HG02588 (cell line): ENCODE data around the gene CYP2U1.

Experiments
- ATAC-seq: cut with Tn5 transposase; IDR thresholded peaks from one replicate; pipeline ENCODE4 v1.9.1; 2021; ENCODE audit warnings: mild to moderate bottlenecking, moderate library complexity; ENCODE audit not compliant: unreplicated experiment

Gene CYP2U1

DNA sequence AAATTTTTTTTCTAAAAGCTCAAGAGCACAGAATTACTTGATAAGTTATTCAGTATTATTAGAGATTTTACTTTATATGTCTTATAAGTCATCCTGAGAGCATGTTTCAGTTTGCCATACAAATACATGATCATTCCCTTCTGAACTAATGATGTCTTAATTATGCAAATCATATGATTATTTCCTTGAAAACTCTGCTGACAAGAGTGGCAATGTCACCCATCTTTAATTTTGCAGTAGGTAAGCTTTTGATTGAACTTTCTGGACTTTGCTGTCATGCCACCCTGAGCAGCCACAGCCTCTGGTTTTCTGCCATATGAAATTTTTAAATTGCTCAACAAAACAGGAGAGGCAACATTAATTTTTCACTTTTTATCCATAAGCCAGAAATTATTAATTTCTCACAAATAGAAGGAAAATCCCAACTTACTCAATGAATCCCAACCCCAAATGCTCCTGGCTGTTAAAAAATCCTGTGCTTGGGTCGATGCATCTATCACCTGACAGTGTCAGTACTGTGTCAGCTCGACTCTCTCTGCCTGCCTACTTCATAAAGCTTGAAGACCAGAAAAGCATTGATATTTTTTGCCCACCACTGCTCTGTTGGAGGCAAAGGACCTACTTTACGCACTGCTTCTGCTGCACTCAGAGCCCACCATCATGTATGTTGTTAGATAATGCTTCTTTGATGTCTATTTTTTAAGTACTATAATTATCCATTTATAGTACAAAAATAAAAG is 46.8 kb downstream of the CYP2U1 start:
- ATAC-seq = no peak

DNA sequence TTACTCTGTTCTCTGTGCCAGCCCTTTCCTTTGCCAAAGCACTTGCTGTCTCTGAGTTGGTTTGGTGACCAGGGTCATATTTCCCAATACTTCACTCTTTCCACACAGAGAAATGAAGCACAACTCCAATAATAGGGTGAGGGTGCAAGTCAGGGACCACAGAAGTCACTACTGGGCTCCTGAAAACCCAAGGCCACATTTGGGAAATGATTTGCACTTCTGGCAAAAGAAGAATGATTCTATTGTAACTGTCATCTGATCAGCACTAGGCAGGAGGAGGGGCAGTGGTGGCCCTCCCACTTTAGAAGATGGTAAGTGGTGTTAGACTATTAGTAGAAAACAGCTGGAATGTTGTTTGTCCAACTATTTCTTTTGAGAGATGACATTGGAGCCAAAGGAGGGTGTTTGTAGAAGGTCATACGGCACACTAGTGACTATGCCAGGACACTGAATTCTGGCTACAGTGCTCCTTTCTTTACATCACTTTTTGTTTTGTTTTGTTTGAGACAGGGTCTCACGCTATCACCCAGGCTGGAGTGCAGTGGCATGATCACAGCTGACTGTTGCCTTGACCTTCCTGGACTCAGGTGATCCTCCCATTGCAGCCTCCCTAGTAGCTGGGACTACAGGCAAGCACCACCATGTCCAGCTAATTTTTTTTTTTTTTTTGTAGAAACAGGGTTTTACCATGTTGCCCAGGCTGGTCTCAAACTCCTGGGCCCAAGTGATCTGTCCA is 47.5 kb downstream of the CYP2U1 start:
- no peak for ATAC-seq

DNA sequence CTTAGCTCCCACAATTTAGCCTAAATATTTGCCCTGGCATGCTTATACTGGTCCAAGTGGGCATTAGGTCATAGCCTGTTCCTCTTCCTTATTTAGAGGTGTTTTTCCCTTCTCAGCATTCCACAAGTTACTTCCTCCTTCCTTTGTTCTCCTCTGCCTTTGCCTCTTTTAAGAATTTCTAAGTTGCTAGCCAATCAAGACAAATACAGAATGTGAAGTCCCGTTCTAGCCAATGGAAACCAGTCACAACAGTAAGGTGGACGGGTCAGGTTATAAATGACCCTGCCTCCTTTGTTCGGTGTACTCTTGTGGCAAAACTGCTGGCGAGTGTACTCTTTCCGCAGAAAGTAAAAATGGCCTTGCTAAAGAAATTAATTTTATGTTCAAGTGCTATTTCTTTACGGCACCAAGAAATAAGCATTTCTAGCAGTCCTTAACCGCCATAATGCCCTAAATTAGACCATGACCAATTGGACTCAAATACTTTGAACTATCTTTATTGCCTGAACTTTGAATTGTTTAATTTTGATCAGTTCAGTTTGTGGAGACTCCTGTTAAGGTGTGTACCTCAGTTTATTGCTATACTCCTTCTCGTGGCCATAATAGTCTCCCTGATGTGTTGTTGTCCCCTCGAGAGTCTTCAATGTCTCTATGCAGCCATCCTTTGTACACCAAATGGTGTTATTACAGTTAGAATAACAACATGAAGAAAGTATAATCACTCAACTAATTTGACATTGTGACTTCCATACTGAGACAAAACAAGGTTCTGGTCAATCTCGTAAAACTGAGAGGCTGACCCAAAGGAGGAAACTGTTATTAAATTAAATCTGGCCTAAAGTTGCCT is 56.8 kb downstream of the CYP2U1 start:
- no peak for ATAC-seq

DNA sequence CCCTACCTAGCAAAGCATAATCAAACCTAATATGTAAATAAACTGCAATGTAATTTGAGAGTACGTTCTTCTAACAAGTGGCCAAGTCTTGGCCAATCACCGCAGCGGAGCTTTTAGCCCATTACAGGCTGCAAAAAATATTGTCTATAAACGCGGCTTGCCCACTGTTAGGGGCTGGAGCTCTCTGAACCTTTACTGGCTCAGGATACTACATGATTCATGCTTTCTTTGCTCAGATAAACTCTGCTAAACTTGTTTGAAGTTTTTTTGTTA is 57.4 kb downstream of the CYP2U1 start:
- ATAC-seq = no peak

DNA sequence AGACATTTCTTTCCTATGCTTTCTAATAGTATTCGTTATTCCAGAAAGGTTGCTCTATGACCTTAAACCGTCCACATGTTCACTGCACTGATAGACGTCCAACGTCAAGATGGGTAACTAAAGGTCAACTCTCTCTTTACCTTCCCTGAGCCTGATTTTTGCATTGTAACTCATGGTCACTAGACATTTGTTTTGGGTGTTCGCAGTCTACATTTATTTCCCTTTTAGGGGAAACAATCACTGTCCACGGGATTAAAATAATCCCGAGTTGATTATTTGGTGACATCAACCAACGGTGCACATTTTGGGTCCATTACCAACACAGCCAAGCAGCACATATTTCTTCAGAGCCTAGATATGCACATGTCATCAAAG is 57.8 kb downstream of the CYP2U1 start:
- no peak for ATAC-seq

DNA sequence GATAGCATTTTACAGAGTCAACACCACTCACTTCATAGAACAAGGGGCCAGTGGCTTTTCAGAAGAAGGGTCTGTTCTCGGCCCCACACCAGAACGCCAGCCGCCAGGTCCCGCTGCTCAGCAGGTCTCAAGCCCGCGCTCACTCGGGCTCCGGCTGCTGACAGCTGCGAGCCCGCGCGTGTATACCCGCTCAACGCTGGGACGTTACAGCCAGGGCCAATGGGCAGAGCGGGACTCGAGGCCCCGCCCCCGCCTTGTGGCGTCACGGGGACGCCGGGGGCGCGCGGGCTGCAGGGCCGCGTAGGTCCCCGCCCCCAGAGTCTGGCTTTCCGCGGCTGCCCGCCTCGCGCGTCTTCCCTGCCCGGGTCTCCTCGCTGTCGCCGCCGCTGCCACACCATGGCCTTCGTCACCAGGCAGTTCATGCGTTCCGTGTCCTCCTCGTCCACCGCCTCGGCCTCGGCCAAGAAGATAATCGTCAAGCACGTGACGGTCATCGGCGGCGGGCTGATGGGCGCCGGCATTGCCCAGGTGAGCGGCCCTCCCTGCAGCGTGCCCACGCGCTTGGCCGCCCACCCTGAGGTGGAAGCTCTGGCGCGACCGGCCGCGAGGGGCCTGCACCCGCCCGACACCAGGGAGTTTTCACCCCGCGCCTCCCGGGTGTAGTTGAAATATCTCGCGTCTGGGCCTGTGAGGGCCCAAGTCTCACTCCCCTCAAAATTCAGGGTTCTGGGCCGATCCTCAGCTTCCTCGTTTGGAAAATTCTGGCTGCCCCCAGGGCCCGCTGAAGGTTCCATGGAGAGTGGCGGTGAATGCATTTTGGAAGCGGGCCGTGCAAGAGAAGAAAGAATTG is 58.4 kb downstream of the CYP2U1 start, which contains the start of gene HADH:
HADH (plus strand) TSS at position 353 of the 850 bp plus-strand sequence; CDS start at position 397, 44 bp downstream.
- peak; percentile 97 for ATAC-seq

DNA sequence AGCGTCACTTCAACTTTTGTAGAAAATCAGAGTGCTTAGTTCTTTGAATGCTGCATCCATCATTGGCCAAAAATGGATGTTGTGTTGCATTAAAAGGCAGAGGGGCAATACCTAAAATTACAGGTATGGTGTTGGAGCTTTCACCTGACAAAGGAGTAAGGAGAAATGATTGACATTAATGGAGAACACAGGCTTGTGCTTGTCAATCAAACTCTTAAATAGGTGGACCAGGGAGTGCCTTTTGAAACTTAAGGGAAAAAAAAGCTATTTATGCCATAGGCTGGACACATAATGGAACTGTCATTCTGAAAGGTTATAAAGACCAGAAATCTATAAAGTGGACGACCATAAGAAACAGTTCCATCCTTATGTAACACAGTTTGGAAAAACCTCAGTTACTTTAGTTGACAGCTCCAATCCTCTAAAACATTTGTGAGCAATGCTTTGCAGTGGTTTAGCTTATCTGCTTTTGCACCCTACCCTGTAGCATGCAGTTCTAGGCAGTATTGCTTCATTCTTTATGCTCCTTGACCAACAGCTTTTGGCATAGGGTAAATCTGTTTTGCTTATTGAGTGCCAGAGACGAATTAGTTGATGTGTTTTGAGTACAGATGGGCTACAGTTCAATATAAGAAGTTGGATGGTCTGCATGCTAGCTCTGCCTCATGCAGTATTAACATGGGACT is 60.7 kb downstream of the CYP2U1 start:
- ATAC-seq = no peak

DNA sequence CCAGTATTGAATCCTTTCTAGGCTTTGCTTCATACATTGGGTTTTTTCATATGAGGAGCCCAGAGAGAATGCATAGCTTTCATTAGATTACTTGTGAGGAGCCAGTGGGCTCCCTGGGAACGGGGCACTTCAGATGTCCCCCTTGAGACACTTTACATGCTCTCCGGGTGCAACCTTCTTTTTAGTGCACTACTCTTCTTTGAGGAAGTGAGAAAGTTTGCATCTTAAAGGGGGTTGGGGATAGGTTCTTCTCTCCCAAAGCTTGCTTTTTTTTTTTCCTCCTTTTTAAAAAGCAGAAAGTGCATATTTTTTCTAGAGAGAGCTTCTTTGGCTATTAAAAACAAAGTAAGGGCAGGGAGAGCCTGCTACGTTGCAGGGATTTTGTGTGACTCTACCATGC is 62.6 kb downstream of the CYP2U1 start:
- peak; percentile 22 for ATAC-seq

DNA sequence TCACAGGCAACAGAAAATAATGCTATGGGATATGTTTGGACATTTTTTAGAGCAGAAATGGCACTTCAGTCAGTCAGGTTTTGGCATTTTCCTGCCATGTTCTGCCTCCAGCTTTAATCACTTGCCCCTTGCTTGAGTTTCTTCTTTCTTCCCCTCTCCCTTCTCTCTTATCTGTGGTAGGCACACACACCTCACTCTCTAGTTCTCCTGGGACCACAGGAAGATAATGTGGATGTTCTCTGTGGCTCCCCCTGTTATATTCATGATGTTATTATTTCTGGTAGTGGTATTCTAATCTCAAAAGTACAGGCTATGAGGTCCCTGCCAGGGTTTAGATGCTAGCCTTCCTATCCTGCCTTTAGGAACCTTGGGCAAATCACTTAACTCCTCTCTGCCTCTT is 63.5 kb downstream of the CYP2U1 start:
- ATAC-seq = no peak

DNA sequence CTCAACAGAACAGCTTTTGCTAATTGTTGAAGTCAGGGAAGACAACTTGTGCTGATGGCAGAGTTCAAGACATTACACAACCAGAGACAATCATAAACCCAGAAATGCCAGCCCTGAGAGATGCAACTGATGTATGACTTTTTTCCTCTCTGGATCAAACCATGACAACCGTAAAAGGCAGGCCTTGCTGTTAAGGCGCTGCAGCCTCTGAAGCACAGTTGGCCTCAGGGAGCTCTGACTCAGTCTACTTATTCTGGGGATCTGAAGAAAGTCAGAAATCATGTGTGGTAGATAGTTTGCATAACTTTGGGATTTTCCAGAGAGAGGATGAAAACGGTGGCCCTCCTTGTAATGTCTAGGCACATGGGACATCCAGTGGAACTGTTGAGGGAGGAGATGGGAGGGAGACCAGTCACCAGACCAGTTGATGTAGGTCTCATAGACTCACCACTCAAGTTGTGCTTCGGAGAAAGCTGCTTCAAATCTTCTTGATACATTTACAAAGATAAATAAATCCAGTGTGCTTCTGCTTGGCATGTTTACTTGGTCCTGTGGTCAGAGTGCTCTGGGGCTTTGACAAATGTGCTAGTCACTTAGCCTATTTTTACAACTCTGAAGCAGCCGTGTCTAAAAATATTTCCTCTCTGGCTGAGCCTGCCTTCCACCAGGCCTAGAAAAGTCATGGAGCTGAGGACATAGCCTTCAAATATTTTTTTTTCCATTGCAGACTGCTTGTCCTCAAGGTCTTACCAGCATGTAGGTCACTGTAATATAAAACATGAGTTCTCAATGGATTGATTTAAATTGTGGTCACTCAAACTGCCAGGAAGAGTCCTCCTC is 65.8 kb downstream of the CYP2U1 start:
- ATAC-seq = no peak

DNA sequence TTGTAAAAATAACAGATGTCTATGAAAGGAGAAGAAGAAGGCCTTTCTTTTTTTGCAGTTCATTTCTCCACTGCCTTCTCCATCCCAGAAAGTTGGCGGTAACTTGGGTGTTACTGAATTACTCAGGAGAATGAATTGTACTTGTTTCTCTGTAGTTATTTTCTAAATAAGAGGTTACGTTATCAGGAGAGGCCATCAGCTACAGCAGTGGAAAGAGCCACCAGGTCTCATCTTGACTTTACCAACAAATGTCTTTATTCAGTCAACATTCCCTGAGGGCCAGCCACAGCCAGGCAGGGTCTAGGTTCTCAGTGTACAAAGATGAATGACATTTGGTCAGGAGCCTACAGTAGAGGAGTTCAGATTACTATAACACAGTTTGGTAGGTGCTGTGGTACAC is 66.4 kb downstream of the CYP2U1 start:
- ATAC-seq = no peak

DNA sequence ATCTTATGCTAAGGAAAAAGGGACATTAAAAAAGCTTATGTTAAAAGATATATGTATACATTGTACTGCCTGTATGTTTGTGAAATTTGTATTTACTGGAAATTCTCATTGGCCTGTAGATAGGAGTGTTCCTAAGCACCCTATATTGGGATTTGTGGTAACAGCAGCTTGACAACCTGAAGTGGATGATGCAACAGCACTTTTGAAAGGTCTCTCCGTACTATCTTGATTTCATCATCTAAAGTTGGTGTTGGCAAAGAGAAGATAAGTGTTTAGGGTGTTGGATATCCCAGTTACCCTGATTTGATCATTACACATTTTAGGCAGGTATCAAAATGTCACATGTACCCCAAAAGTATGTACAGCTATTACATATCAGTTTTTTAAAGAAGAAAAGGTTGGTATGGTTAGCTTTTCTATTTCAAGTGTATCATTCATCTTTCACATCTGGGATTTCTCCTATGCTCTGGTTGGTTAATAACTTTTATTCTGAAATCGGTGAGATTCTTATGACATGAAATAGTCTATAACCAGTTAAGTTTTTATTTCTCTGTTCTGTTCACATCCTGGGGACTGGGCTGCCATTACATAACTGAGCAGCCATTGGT is 68.7 kb downstream of the CYP2U1 start:
- ATAC-seq = no peak

DNA sequence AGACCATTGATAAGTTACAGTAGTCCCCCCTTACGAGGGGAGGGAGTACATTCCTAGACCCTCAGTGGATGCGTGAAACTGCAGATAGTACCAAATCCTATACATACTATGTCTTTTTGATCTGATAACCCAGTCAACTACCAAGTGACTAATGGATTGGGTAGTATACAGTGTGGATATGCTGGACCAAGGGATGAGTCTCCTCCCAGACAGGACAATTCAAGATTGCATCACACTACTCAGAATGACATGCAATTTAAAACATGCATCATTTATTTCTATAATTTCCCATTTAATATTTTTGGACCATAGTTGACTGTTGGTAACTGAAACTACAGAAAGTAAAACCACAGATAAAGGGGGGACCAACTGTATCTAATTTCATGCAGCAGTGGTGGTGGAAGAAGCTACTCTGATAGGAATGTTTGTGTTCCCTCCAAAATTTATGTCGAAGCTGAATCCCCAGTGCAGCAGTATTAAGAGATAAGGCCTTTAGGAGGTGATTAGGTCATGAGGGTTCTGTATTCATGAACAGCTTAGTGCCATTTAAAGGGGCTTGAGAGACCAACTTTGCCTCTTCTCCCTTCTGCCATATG is 70.3 kb downstream of the CYP2U1 start:
- ATAC-seq = no peak
